Measurements from ENCODE around the gene NR2E3.

Gene NR2E3

GRCh38 chr15:71781179-71781964 lies 29.0 kb upstream of the NR2E3 start:
- no peak overlapping the region for H3K4ac ChIP-seq (ENCODE audit: low read depth, low read length)
- H3K4me2 ChIP-seq (ENCODE audit: low read length), result no peak overlapping the region
- DNase-seq, result no peak
- H3K9ac ChIP-seq (ENCODE audit: low read length), result no peak overlapping the region
- H3K27ac ChIP-seq (ENCODE audit: low read depth, low read length), result no peak overlapping the region
- no peaks in the 10 kb centered on the region for H3K36me3 ChIP-seq (ENCODE audit: control insufficient read depth, insufficient read depth, low read length)
- no peak overlapping the region for H3K18ac ChIP-seq (ENCODE audit: low read length)
- no peak overlapping the region for H2BK5ac ChIP-seq (ENCODE audit: low read length)
- WGBS (ENCODE audit: extremely low coverage, insufficient coverage, low lambda C conversion rate), result no CpG with 5 or more reads among the region's 9 CpGs
- H2BK15ac ChIP-seq (replicated peaks; ENCODE audit: low read depth), result no peak overlapping the region
- H3K4me1 ChIP-seq (ENCODE audit: control insufficient read depth, low read depth, low read length), result no peaks in the 10 kb centered on the region
- no peak overlapping the region for H3K23ac ChIP-seq (ENCODE audit: low read length)
- H2AK5ac ChIP-seq (ENCODE audit: low read length), result no peak overlapping the region
- no peaks in the 10 kb centered on the region for H3K27me3 ChIP-seq (ENCODE audit: insufficient read depth, low read length, poor library complexity)
- no peak overlapping the region for H2BK120ac ChIP-seq (ENCODE audit: low read depth, low read length)
- no peak overlapping the region for H4K5ac ChIP-seq (ENCODE audit: low read length)
- no peak overlapping the region for H3K56ac ChIP-seq (ENCODE audit: low read length)
- H3K79me2 ChIP-seq (ENCODE audit: control insufficient read depth, insufficient read depth, low read length), result no peaks in the 10 kb centered on the region
- H3K79me1 ChIP-seq (ENCODE audit: low read length), result no peaks in the 10 kb centered on the region
- no peak overlapping the region for H3K4me3 ChIP-seq (ENCODE audit: low read length)
- no peak overlapping the region for H4K8ac ChIP-seq (ENCODE audit: low read depth, low read length)

GRCh38 chr15:71781965-71782265 lies 28.4 kb upstream of the NR2E3 start:
- Histone ChIP-seq H2BK5ac (ENCODE audit: low read length) (no peak overlapping the region), H3K18ac (ENCODE audit: low read length) (no peak overlapping the region), H4K5ac (ENCODE audit: low read length) (no peak overlapping the region), H4K8ac (ENCODE audit: low read depth, low read length) (no peak overlapping the region), H2BK120ac (ENCODE audit: low read depth, low read length) (no peak overlapping the region), H3K56ac (ENCODE audit: low read length) (no peak overlapping the region), H3K79me1 (ENCODE audit: low read length) (no peaks in the 10 kb centered on the region), H3K4me3 (ENCODE audit: low read length) (no peak overlapping the region), H3K4me1 (ENCODE audit: control insufficient read depth, low read depth, low read length) (no peaks in the 10 kb centered on the region), H3K27me3 (ENCODE audit: insufficient read depth, low read length, poor library complexity) (no peaks in the 10 kb centered on the region), H3K4ac (ENCODE audit: low read depth, low read length) (no peak overlapping the region), H3K23ac (ENCODE audit: low read length) (no peak overlapping the region), H3K4me2 (ENCODE audit: low read length) (no peak overlapping the region), H2BK15ac (replicated peaks; ENCODE audit: low read depth) (no peak overlapping the region), H3K9ac (ENCODE audit: low read length) (no peak overlapping the region), H3K27ac (ENCODE audit: low read depth, low read length) (no peak overlapping the region), H2AK5ac (ENCODE audit: low read length) (no peak overlapping the region), H3K36me3 (ENCODE audit: control insufficient read depth, insufficient read depth, low read length) (no peaks in the 10 kb centered on the region), H3K79me2 (ENCODE audit: control insufficient read depth, insufficient read depth, low read length) (no peaks in the 10 kb centered on the region)
- no CpG with 5 or more reads among the region's 8 CpGs for WGBS (ENCODE audit: extremely low coverage, insufficient coverage, low lambda C conversion rate)
- DNase-seq, result no peak

- H3K4ac ChIP-seq (ENCODE audit: low read depth, low read length), result no peak overlapping the region
- H4K8ac ChIP-seq (ENCODE audit: low read depth, low read length), result no peak overlapping the region
- H3K36me3 ChIP-seq (ENCODE audit: control insufficient read depth, insufficient read depth, low read length), result no peaks in the 10 kb centered on the region
- H2AK5ac ChIP-seq (ENCODE audit: low read length), result no peak overlapping the region
- no peak overlapping the region for H2BK15ac ChIP-seq (replicated peaks; ENCODE audit: low read depth)
- no peak overlapping the region for H3K18ac ChIP-seq (ENCODE audit: low read length)
- H3K23ac ChIP-seq (ENCODE audit: low read length), result no peak overlapping the region
- WGBS (ENCODE audit: extremely low coverage, insufficient coverage, low lambda C conversion rate), result no CpG with 5 or more reads among the region's 10 CpGs
- H2BK120ac ChIP-seq (ENCODE audit: low read depth, low read length), result no peak overlapping the region
- H3K56ac ChIP-seq (ENCODE audit: low read length), result no peak overlapping the region
- no peak overlapping the region for H3K9ac ChIP-seq (ENCODE audit: low read length)
- no peaks in the 10 kb centered on the region for H3K27me3 ChIP-seq (ENCODE audit: insufficient read depth, low read length, poor library complexity)
- no peaks in the 10 kb centered on the region for H3K4me1 ChIP-seq (ENCODE audit: control insufficient read depth, low read depth, low read length)
- H3K27ac ChIP-seq (ENCODE audit: low read depth, low read length), result no peak overlapping the region
- H2BK5ac ChIP-seq (ENCODE audit: low read length), result no peak overlapping the region
- H3K79me2 ChIP-seq (ENCODE audit: control insufficient read depth, insufficient read depth, low read length), result no peaks in the 10 kb centered on the region
- H3K4me2 ChIP-seq (ENCODE audit: low read length), result no peak overlapping the region
- no peak overlapping the region for H4K5ac ChIP-seq (ENCODE audit: low read length)
- DNase-seq, result no peak
- no peak overlapping the region for H3K4me3 ChIP-seq (ENCODE audit: low read length)
- no peaks in the 10 kb centered on the region for H3K79me1 ChIP-seq (ENCODE audit: low read length)
Observed at GRCh38 chr15:71782422-71783165, 27.8 kb upstream of the NR2E3 start.

GRCh38 chr15:71784719-71785118 lies 25.6 kb upstream of the NR2E3 start:
- Histone ChIP-seq H3K9ac (ENCODE audit: low read length) (no peak overlapping the region), H3K56ac (ENCODE audit: low read length) (no peak overlapping the region), H2AK5ac (ENCODE audit: low read length) (no peak overlapping the region), H3K27ac (ENCODE audit: low read depth, low read length) (no peak overlapping the region), H2BK5ac (ENCODE audit: low read length) (no peak overlapping the region), H3K4me2 (ENCODE audit: low read length) (no peak overlapping the region), H3K23ac (ENCODE audit: low read length) (no peak overlapping the region), H3K4me1 (ENCODE audit: control insufficient read depth, low read depth, low read length) (no peaks in the 10 kb centered on the region), H3K79me1 (ENCODE audit: low read length) (no peaks in the 10 kb centered on the region), H3K4ac (ENCODE audit: low read depth, low read length) (no peak overlapping the region), H2BK15ac (replicated peaks; ENCODE audit: low read depth) (no peak overlapping the region), H2BK120ac (ENCODE audit: low read depth, low read length) (no peak overlapping the region), H3K27me3 (ENCODE audit: insufficient read depth, low read length, poor library complexity) (no peaks in the 10 kb centered on the region), H3K79me2 (ENCODE audit: control insufficient read depth, insufficient read depth, low read length) (no peaks in the 10 kb centered on the region), H4K8ac (ENCODE audit: low read depth, low read length) (no peak overlapping the region), H3K4me3 (ENCODE audit: low read length) (no peak overlapping the region), H4K5ac (ENCODE audit: low read length) (no peak overlapping the region), H3K18ac (ENCODE audit: low read length) (no peak overlapping the region), H3K36me3 (ENCODE audit: control insufficient read depth, insufficient read depth, low read length) (no peaks in the 10 kb centered on the region)
- peak; percentile 30 for DNase-seq
- no CpG with 5 or more reads among the region's 6 CpGs for WGBS (ENCODE audit: extremely low coverage, insufficient coverage, low lambda C conversion rate)

GRCh38 chr15:71785996-71786395 lies 24.4 kb upstream of the NR2E3 start:
- Histone ChIP-seq H2BK120ac (ENCODE audit: low read depth, low read length) (no peak overlapping the region), H3K27ac (ENCODE audit: low read depth, low read length) (no peak overlapping the region), H2BK5ac (ENCODE audit: low read length) (no peak overlapping the region), H3K79me1 (ENCODE audit: low read length) (no peaks in the 10 kb centered on the region), H3K79me2 (ENCODE audit: control insufficient read depth, insufficient read depth, low read length) (no peaks in the 10 kb centered on the region), H3K27me3 (ENCODE audit: insufficient read depth, low read length, poor library complexity) (no peaks in the 10 kb centered on the region), H4K5ac (ENCODE audit: low read length) (no peak overlapping the region), H4K8ac (ENCODE audit: low read depth, low read length) (no peak overlapping the region), H3K4ac (ENCODE audit: low read depth, low read length) (no peak overlapping the region), H3K56ac (ENCODE audit: low read length) (no peak overlapping the region), H3K18ac (ENCODE audit: low read length) (no peak overlapping the region), H3K36me3 (ENCODE audit: control insufficient read depth, insufficient read depth, low read length) (no peaks in the 10 kb centered on the region), H3K9ac (ENCODE audit: low read length) (no peak overlapping the region), H2AK5ac (ENCODE audit: low read length) (no peak overlapping the region), H3K4me3 (ENCODE audit: low read length) (no peak overlapping the region), H2BK15ac (replicated peaks; ENCODE audit: low read depth) (no peak overlapping the region), H3K4me2 (ENCODE audit: low read length) (no peak overlapping the region), H3K23ac (ENCODE audit: low read length) (no peak overlapping the region), H3K4me1 (ENCODE audit: control insufficient read depth, low read depth, low read length) (no peaks in the 10 kb centered on the region)
- no peak for DNase-seq
- WGBS (ENCODE audit: extremely low coverage, insufficient coverage, low lambda C conversion rate), result no CpG with 5 or more reads among the region's 2 CpGs
